ENCODE measurements around the gene SCN11A. TPM values are rescaled to one million over a fixed set of nuclear protein-coding genes. Genes with fewer than 3 reads are reported as not detected.

Gene SCN11A
- total RNA-seq, 1 donor from 2014 or later = 0.04 TPM

DNA sequence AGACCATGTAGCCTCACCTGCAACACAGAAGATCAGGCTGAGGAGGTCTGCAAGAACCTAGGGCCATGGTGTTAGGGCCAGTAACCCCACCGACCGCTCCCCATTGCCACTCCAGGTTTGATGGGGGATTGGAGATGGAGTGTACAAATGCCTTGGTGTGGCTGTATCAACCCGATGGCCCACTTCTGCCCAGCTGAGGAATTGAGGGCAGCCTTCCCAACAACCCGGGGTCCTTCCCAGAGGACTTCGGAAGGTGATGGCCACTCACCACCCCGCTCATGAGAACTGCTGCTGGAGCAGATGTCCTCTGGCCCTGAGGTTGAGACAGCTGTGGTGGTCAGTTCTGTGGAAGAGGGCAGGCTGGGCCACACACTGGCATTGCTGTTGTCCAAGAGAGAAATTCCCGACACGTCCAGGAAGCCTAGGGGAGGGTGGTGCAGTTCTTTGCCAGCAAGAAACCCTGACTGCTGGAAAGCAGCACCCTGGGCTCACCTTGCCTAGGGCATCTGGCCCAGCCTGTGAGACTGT lies 46.8 kb upstream of the SCN11A start:
- no peak for DNase-seq (ENCODE audit: low read depth)
- H3K4me3 ChIP-seq (ENCODE audit: low read depth, low read length) = no peak overlapping the region
- H3K36me3 ChIP-seq (ENCODE audit: control insufficient read depth, insufficient read depth, low read length) = peaks cover 6% of the 10 kb centered on the region
- no peaks in the 10 kb centered on the region for H3K27me3 ChIP-seq (ENCODE audit: control insufficient read depth, insufficient read depth, low read length)
- TF ChIP-seq, protein P1, sequence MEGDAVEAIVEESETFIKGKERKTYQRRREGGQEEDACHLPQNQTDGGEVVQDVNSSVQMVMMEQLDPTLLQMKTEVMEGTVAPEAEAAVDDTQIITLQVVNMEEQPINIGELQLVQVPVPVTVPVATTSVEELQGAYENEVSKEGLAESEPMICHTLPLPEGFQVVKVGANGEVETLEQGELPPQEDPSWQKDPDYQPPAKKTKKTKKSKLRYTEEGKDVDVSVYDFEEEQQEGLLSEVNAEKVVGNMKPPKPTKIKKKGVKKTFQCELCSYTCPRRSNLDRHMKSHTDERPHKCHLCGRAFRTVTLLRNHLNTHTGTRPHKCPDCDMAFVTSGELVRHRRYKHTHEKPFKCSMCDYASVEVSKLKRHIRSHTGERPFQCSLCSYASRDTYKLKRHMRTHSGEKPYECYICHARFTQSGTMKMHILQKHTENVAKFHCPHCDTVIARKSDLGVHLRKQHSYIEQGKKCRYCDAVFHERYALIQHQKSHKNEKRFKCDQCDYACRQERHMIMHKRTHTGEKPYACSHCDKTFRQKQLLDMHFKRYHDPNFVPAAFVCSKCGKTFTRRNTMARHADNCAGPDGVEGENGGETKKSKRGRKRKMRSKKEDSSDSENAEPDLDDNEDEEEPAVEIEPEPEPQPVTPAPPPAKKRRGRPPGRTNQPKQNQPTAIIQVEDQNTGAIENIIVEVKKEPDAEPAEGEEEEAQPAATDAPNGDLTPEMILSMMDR (IDR thresholded peaks at IDR 0.05; ENCODE audit: insufficient read depth, low read length, poor library complexity, severe bottlenecking) = no peak

DNA sequence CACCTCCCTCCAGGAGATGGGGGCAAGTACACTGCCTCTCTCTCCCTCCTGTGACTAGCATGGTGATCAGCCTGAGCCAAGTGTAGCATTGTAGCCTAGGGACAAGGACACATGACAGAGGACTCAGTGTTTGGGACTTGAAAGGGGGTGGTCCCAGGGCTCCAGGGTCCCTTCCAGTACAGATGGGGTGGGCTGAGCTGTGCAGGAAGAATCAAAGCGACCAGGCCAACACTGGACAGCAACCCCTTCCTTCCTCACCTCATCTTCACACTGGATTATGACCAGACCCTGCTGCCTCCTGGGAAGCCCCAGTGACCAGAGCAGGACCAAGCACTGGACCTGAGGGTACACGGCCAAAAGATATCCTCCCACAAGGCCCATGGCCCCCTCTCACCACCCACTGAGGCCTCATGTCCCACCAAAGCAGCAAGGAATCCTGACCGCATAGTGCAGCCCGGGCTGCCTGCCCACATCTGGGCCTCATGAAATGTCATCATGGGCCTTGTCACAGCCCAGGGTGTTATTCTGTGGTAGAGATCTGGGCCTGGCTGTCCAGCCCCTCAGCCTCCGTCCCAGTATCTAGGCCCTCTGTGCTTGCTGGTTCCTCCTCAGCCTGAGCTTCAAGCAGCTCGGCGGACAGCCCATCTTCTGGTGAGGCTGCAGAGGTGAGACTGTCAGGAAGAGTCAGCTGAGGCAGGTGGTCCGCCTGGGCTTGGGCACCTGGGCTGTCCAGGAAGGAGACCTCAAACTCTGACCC lies 46.1 kb upstream of the SCN11A start:
- Histone ChIP-seq H3K36me3 (ENCODE audit: control insufficient read depth, insufficient read depth, low read length) (peaks cover 6% of the 10 kb centered on the region), H3K4me3 (ENCODE audit: low read depth, low read length) (no peak overlapping the region), H3K27me3 (ENCODE audit: control insufficient read depth, insufficient read depth, low read length) (no peaks in the 10 kb centered on the region)
- TF ChIP-seq, protein P1 (IDR thresholded peaks at IDR 0.05; ENCODE audit: insufficient read depth, low read length, poor library complexity, severe bottlenecking) = no peak
- DNase-seq (ENCODE audit: low read depth) = no peak

DNA sequence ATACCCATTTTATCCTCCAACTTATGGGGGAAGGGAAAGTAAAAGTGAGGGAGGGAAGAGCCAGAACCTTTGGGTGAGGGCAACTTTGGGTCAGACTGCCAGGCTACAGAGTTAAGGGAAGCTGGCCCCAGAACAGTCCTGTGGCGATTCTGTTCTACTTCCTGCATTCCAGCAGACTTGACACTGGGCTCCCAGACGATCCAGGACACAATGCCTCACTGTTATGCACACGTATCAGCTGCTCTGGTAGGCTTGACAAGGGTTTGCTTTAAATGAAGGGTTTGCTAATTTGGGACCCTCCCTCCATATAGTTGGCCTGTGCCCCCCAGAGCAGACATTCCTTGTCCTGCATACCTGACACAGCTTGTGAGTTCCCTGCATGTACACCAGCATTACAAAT lies 45.0 kb upstream of the SCN11A start:
- no peak for DNase-seq (ENCODE audit: low read depth)
- Histone ChIP-seq H3K4me3 (ENCODE audit: low read depth, low read length) (no peak overlapping the region), H3K27me3 (ENCODE audit: control insufficient read depth, insufficient read depth, low read length) (no peaks in the 10 kb centered on the region), H3K36me3 (ENCODE audit: control insufficient read depth, insufficient read depth, low read length) (peaks cover 6% of the 10 kb centered on the region)
- TF ChIP-seq, protein P1 (IDR thresholded peaks at IDR 0.05; ENCODE audit: insufficient read depth, low read length, poor library complexity, severe bottlenecking) = no peak

DNA sequence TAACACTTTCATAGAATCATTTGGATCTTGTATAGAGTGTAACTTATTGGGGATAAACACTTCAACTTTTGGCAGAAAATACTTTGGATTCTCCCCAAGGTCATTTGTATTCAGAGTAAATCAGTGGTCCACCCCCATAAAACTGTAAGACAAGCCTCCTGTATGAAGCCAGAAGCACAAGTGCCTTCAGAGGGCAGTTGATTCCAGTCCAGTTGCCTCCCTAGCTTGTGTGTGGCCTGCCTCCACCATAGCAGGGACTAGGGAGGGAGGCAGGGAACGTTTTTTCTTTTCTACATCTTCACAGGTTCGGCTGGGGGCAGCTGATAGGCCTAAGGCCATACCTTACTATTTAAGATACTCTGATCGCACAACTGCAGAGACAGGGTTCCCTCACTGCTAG lies 44.0 kb upstream of the SCN11A start:
- H3K4me3 ChIP-seq (ENCODE audit: low read depth, low read length) = no peak overlapping the region
- TF ChIP-seq, protein P1 (IDR thresholded peaks at IDR 0.05; ENCODE audit: insufficient read depth, low read length, poor library complexity, severe bottlenecking) = no peak
- no peak for DNase-seq (ENCODE audit: low read depth)
- H3K27me3 ChIP-seq (ENCODE audit: control insufficient read depth, insufficient read depth, low read length) = no peaks in the 10 kb centered on the region
- H3K36me3 ChIP-seq (ENCODE audit: control insufficient read depth, insufficient read depth, low read length) = peaks cover 6% of the 10 kb centered on the region

DNA sequence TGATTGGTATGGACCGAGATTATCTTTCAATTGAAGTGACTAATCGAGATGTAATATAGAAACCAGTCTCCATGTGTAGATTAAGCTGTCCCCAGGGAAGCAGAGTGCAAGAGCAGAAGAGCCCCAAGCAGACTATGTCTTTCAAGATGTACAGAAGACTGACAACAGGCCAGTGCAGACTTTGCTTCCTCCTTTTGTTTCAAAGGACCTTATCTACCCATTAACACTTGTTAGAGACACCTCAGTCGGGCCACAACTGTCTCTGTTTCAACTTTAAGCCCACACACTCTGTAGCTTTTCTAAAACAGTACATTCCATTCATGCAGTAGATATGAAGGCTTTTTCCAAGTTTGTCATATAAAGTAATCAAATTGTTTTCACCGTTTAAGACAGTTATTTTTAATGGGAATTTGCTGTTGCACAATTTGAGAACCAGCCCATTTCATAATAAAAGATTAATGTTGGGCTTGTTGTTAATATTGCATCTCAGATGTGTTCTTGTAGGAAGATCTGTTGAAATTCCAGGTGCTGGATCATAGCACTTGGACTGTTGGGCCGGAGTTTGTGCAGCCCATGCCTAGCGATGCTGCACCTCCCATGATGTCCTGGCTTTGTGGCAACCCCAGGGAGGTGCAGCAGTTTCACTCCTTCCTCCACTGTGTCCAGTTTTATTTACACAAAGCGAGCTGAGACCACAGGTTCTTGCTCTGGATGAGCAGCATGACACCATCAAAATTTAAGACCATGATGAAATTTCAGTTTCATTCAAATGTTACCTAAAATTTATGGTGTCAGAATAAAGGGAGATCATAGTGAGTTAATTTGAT lies 43.3 kb upstream of the SCN11A start:
- Histone ChIP-seq H3K27me3 (ENCODE audit: control insufficient read depth, insufficient read depth, low read length) (no peaks in the 10 kb centered on the region), H3K36me3 (ENCODE audit: control insufficient read depth, insufficient read depth, low read length) (peaks cover 6% of the 10 kb centered on the region), H3K4me3 (ENCODE audit: low read depth, low read length) (no peak overlapping the region)
- DNase-seq (ENCODE audit: low read depth) = no peak
- TF ChIP-seq, protein P1 (IDR thresholded peaks at IDR 0.05; ENCODE audit: insufficient read depth, low read length, poor library complexity, severe bottlenecking) = no peak

Measured in kidney epithelial cell (primary cell).